Measurements from ENCODE around the gene EPN3.

The EPN3 gene

GRCh38 chr17:50562242-50563091 is 29.9 kb downstream of the EPN3 start:
- FAIRE-seq = no peak
- no peak for DNase-seq (ENCODE audit: extremely low spot score, insufficient read length, low read depth)

GRCh38 chr17:50563092-50563511 is 30.6 kb downstream of the EPN3 start:
- no peak for FAIRE-seq
- DNase-seq (ENCODE audit: extremely low spot score, insufficient read length, low read depth) = no peak

GRCh38 chr17:50564916-50565315 is 32.4 kb downstream of the EPN3 start:
- FAIRE-seq (no peak), DNase-seq (ENCODE audit: extremely low spot score, insufficient read length, low read depth) (no peak)

GRCh38 chr17:50565402-50566350 is 33.1 kb downstream of the EPN3 start:
- DNase-seq (ENCODE audit: extremely low spot score, insufficient read length, low read depth) (no peak), FAIRE-seq (no peak)

GRCh38 chr17:50566886-50567285 is 34.4 kb downstream of the EPN3 start:
- FAIRE-seq (no peak), DNase-seq (ENCODE audit: extremely low spot score, insufficient read length, low read depth) (no peak)

GRCh38 chr17:50568659-50569058 is 36.1 kb downstream of the EPN3 start:
- no peak for FAIRE-seq

GRCh38 chr17:50569592-50569991 is 37.1 kb downstream of the EPN3 start:
- no peak for DNase-seq (ENCODE audit: extremely low spot score, insufficient read length, low read depth)
- FAIRE-seq = no peak

More at GRCh38 chr17:50568659-50569058, 36.1 kb downstream of the EPN3 start:
- DNase-seq (ENCODE audit: extremely low spot score, insufficient read length, low read depth) = no peak

GRCh38 chr17:50570032-50570431 is 37.5 kb downstream of the EPN3 start:
- no peak for FAIRE-seq
- no peak for DNase-seq (ENCODE audit: extremely low spot score, insufficient read length, low read depth)

- DNase-seq (ENCODE audit: extremely low spot score, insufficient read length, low read depth) = no peak
- no peak for FAIRE-seq
Observed at GRCh38 chr17:50570528-50570927, 38.0 kb downstream of the EPN3 start.

GRCh38 chr17:50571681-50572080 is 39.1 kb downstream of the EPN3 start:
- FAIRE-seq (no peak), DNase-seq (ENCODE audit: extremely low spot score, insufficient read length, low read depth) (no peak)

- DNase-seq (ENCODE audit: extremely low spot score, insufficient read length, low read depth) (no peak), FAIRE-seq (no peak)
Observed at GRCh38 chr17:50572541-50572940, 40.0 kb downstream of the EPN3 start.

- FAIRE-seq = no peak
- DNase-seq (ENCODE audit: extremely low spot score, insufficient read length, low read depth) = no peak
Observed at GRCh38 chr17:50573866-50574611, 41.5 kb downstream of the EPN3 start.

- FAIRE-seq = no peak
- no peak for DNase-seq (ENCODE audit: extremely low spot score, insufficient read length, low read depth)
Observed at GRCh38 chr17:50575581-50576210, 43.2 kb downstream of the EPN3 start.

- FAIRE-seq (no peak), DNase-seq (ENCODE audit: extremely low spot score, insufficient read length, low read depth) (no peak)
Observed at GRCh38 chr17:50576864-50577263, 44.3 kb downstream of the EPN3 start.

- FAIRE-seq = no peak
- no peak for DNase-seq (ENCODE audit: extremely low spot score, insufficient read length, low read depth)
Observed at GRCh38 chr17:50577451-50577954, 45.0 kb downstream of the EPN3 start.

GRCh38 chr17:50578173-50578572 is 45.6 kb downstream of the EPN3 start:
- DNase-seq (ENCODE audit: extremely low spot score, insufficient read length, low read depth) (no peak), FAIRE-seq (no peak)

GRCh38 chr17:50579399-50579798 is 46.9 kb downstream of the EPN3 start:
- DNase-seq (ENCODE audit: extremely low spot score, insufficient read length, low read depth) = no peak
- no peak for FAIRE-seq

GRCh38 chr17:50580646-50581045 is 48.1 kb downstream of the EPN3 start:
- FAIRE-seq = no peak
- no peak for DNase-seq (ENCODE audit: extremely low spot score, insufficient read length, low read depth)

GRCh38 chr17:50581316-50581715 is 48.8 kb downstream of the EPN3 start:
- FAIRE-seq = no peak
- no peak for DNase-seq (ENCODE audit: extremely low spot score, insufficient read length, low read depth)

GRCh38 chr17:50582741-50583140 is 50.2 kb downstream of the EPN3 start:
- FAIRE-seq (no peak), DNase-seq (ENCODE audit: extremely low spot score, insufficient read length, low read depth) (no peak)

All from GM18507 (cell line).